K562 (cell line): ENCODE measurements around the gene CEND1. TPM values are rescaled to one million over a fixed set of nuclear protein-coding genes. Genes with fewer than 3 reads are reported as not detected.

Experiments
- ARNT ChIP-seq, 2 experiments: fragments of 450-650 bp; IDR thresholded peaks; 2 replicates each; pipeline ENCODE4 v1.6.1; 2016; ENCODE audit warnings: mild to moderate bottlenecking in 1 of 2
- CHD1 ChIP-seq: fragments of 200-600 bp; sonication (generic); IDR thresholded peaks from one replicate; pipeline ENCODE4 v1.6.1; 2012; ENCODE audit warnings: mild to moderate bottlenecking, moderate library complexity, low read length, inconsistent platforms
- CTBP1 ChIP-seq: fragments of 450-650 bp; IDR thresholded peaks from 2 replicates; pipeline ENCODE4 v1.6.1; 2016; ENCODE audit warnings: borderline replicate concordance
- DLX4 ChIP-seq: fragments of 250-450 bp; sonication (Bioruptor Pico); IDR thresholded peaks from 2 replicates; pipeline ENCODE4 v1.6.1; 2021; ENCODE audit warnings: mild to moderate bottlenecking
- EGR1 ChIP-seq: fragments of 450-650 bp; conservative IDR thresholded peaks from 2 replicates; pipeline ENCODE4 v1.6.1; 2017; ENCODE audit warnings: mild to moderate bottlenecking
- ETV1 ChIP-seq: fragments of 450-650 bp; conservative IDR thresholded peaks from 2 replicates; pipeline ENCODE4 v1.6.1; 2016; ENCODE audit warnings: missing genetic modification characterization, control low read depth, low read depth, missing compliant biosample characterization
- FOXA3 ChIP-seq, 2 experiments: fragments of 450-650 bp in 1 of 2; sonication (generic) in 1 of 2; formaldehyde crosslinking; IDR thresholded peaks in 1 of 2; conservative IDR thresholded peaks in 1 of 2; 2 replicates each; pipeline versions ENCODE4 v1.4.0 to v1.8.0; 2020 to 2022; ENCODE audit warnings: mild to moderate bottlenecking in 2 of 2, missing genetic modification reagents in 1 of 2
- IRF2 ChIP-seq: sonication (generic); formaldehyde crosslinking; IDR thresholded peaks from 2 replicates; pipeline ENCODE4 v1.8.1; 2022; ENCODE audit warnings: mild to moderate bottlenecking, missing genetic modification reagents
- MCM2 ChIP-seq: fragments of 450-650 bp; IDR thresholded peaks from 2 replicates; pipeline ENCODE4 v1.6.1; 2017; ENCODE audit warnings: low read depth, mild to moderate bottlenecking
- MIER1 ChIP-seq: fragments of 450-650 bp; IDR thresholded peaks from 2 replicates; pipeline ENCODE4 v1.6.1; 2016; ENCODE audit warnings: antibody characterized with exemption, mild to moderate bottlenecking, low read depth
- NR2C2 ChIP-seq, 2 experiments: fragments of 200-800 bp in 1 of 2; sonication (Bioruptor generic) in 1 of 2; sonication (generic) in 1 of 2; formaldehyde crosslinking in 1 of 2; IDR thresholded peaks; 2 replicates each; pipeline versions ENCODE4 v1.6.1 to v1.8.0; 2016 to 2022; ENCODE audit warnings: mild to moderate bottlenecking in 1 of 2, missing compliant biosample characterization in 1 of 2, missing genetic modification characterization in 1 of 2, missing genetic modification reagents in 1 of 2
- PTRF ChIP-seq: fragments of 450-650 bp; IDR thresholded peaks from 2 replicates; pipeline ENCODE4 v1.6.1; 2016; ENCODE audit warnings: mild to moderate bottlenecking, missing genetic modification characterization, missing compliant biosample characterization
- SIX5 ChIP-seq, 2 experiments: IDR thresholded peaks; 2 replicates each; pipeline ENCODE4 v1.6.1; 2011; ENCODE audit warnings: low read length in 2 of 2, borderline replicate concordance in 1 of 2, low read depth in 1 of 2, mild to moderate bottlenecking in 1 of 2, moderate library complexity in 1 of 2; ENCODE audit not compliant: insufficient read depth in 1 of 2
- SMARCA4 ChIP-seq: fragments of 450-650 bp; IDR thresholded peaks from 2 replicates; pipeline ENCODE4 v1.6.1; 2016
- ZBTB11 ChIP-seq, 3 experiments: fragments of 200-800 bp in 1 of 3; fragments of 250-450 bp in 1 of 3; fragments of 450-650 bp in 1 of 3; sonication (Bioruptor Pico) in 1 of 3; sonication (Bioruptor generic) in 1 of 3; formaldehyde crosslinking in 1 of 3; IDR thresholded peaks; 2 replicates each; pipeline versions ENCODE4 v1.6.1 to v1.8.0; 2016 to 2022; ENCODE audit warnings: mild to moderate bottlenecking in 2 of 3, missing genetic modification characterization in 2 of 3, missing compliant biosample characterization in 1 of 3, moderate library complexity in 1 of 3
- ZBTB17 ChIP-seq: fragments of 450-650 bp; formaldehyde crosslinking; IDR thresholded peaks from 2 replicates; pipeline ENCODE4 v1.4.0; 2020; ENCODE audit warnings: mild to moderate bottlenecking
- ZBTB5 ChIP-seq: fragments of 450-650 bp; IDR thresholded peaks from 2 replicates; pipeline ENCODE4 v1.6.1; 2017; ENCODE audit warnings: antibody characterized with exemption
- ZNF12 ChIP-seq: sonication (generic); formaldehyde crosslinking; IDR thresholded peaks from 2 replicates; pipeline ENCODE4 v1.4.0; 2020; ENCODE audit warnings: mild to moderate bottlenecking, missing genetic modification reagents
- ZNF324 ChIP-seq: fragments of 250-450 bp; sonication (Bioruptor Pico); IDR thresholded peaks from 2 replicates; pipeline ENCODE4 v1.4.0; 2020; ENCODE audit warnings: mild to moderate bottlenecking
- polyA plus RNA-seq, 8 experiments: library from polyadenylated mRNA; depleted of rRNA in 4 of 8; stranded (reverse) in 5 of 8; unstranded in 3 of 8; fragments of >200 nt; fragmentation: Nextera tagmentation in 2 of 8; fragmentation: Illumina TruSeq in 1 of 8; extraction: Ambion mirVana in 2 of 8; extraction: Trizol in 1 of 8; gene quantifications; 2 replicates each; pipeline versions ENCODE4 v1.2.1 to v1.2.3, GENCODE V29; 2011 to 2014; ENCODE audit warnings: inconsistent platforms in 1 of 8, missing spikeins in 1 of 8
- total RNA-seq, 7 experiments: library from RNA; depleted of rRNA in 6 of 7; stranded (reverse); fragments of >200 nt in 6 of 7; fragmentation: Illumina TruSeq in 2 of 7; extraction: Trizol in 2 of 7; gene quantifications; 2 replicates each; pipeline versions ENCODE4 v1.2.1 to v1.2.3, GENCODE V29; 2011 to 2021; ENCODE audit warnings: low replicate concordance in 1 of 7
- TF ChIP-seq, protein P1 (sequence below), 2 experiments: fragments of 450-650 bp; IDR thresholded peaks; 2 replicates each; pipeline ENCODE4 v1.6.1; 2016

CEND1 gene
- total and polyA plus RNA-seq, 9 of the 15 experiments (the other 6 are each of a cell fraction or from before 2014, with no cell fraction given), result 0.13 to 0.18 (median 0.16) TPM; not detected in 6

- no peak for TF ChIP-seq ZBTB5
- TF ChIP-seq ZBTB17 (CRISPR knock-in tag), result no peak
- no peak for TF ChIP-seq ZNF12
- TF ChIP-seq ZBTB11 (CRISPR knock-in tag; IDR thresholded peaks at IDR 0.05), result peak in 1 of 3 experiments; percentile 77; a peak in 1 of 6 replicates
- TF ChIP-seq FOXA3 (CRISPR knock-in tag; conservative IDR thresholded peaks at IDR 0.05 in 1 of 2, IDR thresholded peaks at IDR 0.05 in 1 of 2), result no peak; a peak in 1 of 4 replicates
- no peak for TF ChIP-seq MCM2
- TF ChIP-seq EGR1, result peak; percentile 87
- TF ChIP-seq, protein P1, sequence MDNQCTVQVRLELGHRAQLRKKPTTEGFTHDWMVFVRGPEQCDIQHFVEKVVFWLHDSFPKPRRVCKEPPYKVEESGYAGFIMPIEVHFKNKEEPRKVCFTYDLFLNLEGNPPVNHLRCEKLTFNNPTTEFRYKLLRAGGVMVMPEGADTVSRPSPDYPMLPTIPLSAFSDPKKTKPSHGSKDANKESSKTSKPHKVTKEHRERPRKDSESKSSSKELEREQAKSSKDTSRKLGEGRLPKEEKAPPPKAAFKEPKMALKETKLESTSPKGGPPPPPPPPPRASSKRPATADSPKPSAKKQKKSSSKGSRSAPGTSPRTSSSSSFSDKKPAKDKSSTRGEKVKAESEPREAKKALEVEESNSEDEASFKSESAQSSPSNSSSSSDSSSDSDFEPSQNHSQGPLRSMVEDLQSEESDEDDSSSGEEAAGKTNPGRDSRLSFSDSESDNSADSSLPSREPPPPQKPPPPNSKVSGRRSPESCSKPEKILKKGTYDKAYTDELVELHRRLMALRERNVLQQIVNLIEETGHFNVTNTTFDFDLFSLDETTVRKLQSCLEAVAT (IDR thresholded peaks at IDR 0.05), result no peak
- TF ChIP-seq ETV1 (tag), result no peak
- TF ChIP-seq CHD1, result peak; percentile 97
- no peak for TF ChIP-seq NR2C2 (CRISPR knock-in tag; IDR thresholded peaks at IDR 0.05)
- no peak for TF ChIP-seq NR2C2 (tag; IDR thresholded peaks at IDR 0.05)
- TF ChIP-seq ARNT (IDR thresholded peaks at IDR 0.05), result no peak
- no peak for TF ChIP-seq SIX5 (IDR thresholded peaks at IDR 0.05; ENCODE audit: borderline replicate concordance in 1 of 2, insufficient read depth in 1 of 2, low read depth in 1 of 2, low read length in 2 of 2)
- TF ChIP-seq PTRF (tag), result no peak
- no peak for TF ChIP-seq IRF2 (CRISPR knock-in tag)
- TF ChIP-seq DLX4 (CRISPR knock-in tag), result no peak
- TF ChIP-seq MIER1, result no peak
- no peak for TF ChIP-seq ZNF324 (CRISPR knock-in tag)
- TF ChIP-seq CTBP1, result no peak
- TF ChIP-seq SMARCA4, result no peak
Measured at GRCh38 chr11:819129-819931, 29.4 kb upstream of the CEND1 start (continued).
